ENCODE data around the gene CLCN5.

Gene CLCN5

DNA sequence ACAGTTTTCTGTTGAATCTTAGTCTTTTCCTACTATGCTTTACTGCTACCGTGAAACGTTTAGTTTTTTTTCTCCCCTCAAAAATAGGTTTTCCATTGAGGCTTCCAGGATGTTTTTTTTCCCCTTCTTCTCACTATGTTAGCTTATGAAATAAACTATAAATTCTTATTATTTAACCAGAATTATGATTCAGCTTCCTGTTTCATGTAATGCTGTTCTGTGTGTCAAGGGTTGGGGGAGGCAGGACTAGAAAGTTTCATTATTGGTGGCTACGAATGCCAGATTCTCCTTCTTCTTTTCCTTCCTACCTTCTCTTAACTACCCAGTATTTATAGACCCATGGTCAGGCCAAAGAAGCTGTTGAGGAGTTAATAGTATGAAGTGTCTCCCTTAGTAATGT, 11.8 kb downstream of the CLCN5 start:
- no peak for DNase-seq

DNA sequence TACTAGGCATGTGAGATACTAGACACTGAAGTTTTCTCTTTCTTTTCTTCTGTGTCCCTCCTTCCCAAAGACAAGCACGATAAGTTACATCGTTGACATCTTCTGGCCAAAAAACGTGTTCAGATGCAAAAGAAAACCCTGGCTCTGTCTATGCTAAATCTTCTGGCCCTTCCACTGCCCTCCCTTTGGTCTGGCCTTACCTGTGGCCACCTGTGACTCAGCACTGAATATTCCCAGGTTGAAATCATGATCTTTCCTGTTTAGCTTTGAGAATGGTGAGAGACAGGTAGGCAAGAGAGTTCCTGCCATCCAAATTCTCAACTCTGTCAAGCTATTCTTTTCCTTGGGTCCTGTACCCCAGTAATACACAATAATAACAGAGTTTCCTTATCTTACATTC, 12.3 kb downstream of the CLCN5 start:
- no peak for DNase-seq

DNA sequence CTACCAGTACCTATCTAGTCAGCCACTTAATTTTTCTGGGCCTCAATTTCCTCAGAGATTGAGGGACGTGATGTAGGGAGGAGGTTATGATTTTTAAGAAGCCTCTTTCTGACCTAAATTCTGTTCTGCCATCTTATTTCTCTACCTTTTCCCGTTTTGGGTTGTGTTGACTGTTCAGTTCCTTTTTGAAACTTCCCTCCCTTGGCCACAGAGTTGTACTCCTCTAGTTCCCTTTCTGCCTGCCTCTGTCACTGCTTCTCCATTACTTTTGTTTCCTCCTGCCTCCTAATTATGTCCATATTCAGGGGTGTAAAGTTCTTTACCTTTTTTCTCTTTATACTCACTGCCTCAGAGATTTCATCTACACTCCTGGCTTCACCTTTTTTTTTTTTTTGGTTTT, 25.4 kb downstream of the CLCN5 start:
- DNase-seq = no peak

GRCh38 chrX:49949961-49950360, 27.6 kb downstream of the CLCN5 start:
- DNase-seq = no peak

- DNase-seq = no peak
Observed at GRCh38 chrX:49951524-49952193, 29.3 kb downstream of the CLCN5 start.

DNA sequence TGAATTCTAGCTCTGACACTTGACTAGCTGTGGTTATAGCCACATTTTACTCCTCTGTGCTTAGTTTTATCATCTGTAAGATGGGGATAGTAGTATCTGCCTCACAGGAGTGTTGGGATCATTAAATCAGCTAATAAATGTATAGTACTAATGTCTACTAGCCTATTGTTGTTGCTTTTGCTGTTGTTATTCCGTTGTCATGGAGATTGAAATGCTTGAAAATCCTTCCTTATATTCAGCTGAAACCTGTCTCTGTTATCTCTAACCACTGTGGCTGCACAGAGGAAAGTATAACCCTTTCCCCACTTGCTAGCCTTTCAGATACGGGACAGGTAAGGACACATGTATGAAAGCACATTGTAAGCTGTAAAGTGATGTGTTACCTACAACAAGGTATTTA, 33.9 kb downstream of the CLCN5 start:
- DNase-seq = no peak

- no peak for DNase-seq
Observed at GRCh38 chrX:49958727-49959485, 36.5 kb downstream of the CLCN5 start.

- DNase-seq = no peak
Observed at GRCh38 chrX:49959602-49960001, 37.2 kb downstream of the CLCN5 start.

DNA sequence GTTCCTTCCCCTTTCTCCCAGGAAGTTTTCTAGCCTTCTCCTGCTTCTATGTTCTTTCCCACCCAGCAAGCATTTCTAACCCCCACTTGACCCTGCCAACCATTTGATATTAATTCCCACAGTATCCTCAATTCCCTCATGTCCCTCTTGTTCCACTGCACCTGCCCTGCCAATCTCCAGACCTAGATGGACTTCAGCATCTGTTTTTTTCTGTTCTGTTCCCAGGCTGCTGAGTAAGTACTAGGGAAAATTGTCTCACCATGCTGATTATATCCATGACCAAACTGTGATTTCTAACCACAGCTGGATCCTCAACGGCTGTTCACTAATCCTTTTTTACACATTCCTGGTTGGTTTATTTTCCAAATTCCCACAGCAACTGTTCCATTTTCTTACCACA, 37.7 kb downstream of the CLCN5 start:
- DNase-seq = no peak

- DNase-seq = no peak
Observed at GRCh38 chrX:49970674-49971073, 48.3 kb downstream of the CLCN5 start.

DNA sequence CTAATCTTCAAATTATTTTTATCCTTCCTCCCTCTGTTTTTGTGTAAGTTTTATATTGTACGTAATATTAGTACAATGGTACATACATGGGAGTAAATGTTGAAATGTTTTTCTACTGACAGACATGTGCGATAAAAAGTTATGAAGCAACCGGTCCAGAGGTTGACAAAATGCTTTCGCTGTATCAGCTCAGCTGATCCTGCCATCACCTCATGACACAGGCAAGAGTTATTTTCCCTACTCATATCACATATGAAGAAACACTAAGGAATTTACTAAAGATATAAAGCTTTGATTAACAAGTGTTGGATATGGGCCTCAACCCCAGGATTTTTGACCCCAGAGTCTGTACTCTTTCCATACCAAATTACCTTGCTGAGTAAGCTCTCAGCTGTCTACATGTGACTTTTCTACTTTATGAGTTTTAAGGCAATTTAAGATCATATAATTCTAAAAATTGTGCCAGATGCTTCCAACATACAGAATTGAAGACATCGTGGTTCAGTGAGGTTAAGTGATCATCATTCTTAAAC, 50.0 kb downstream of the CLCN5 start:
- no peak for DNase-seq

- no peak for DNase-seq
Observed at GRCh38 chrX:49976682-49977197, 54.3 kb downstream of the CLCN5 start.

DNA sequence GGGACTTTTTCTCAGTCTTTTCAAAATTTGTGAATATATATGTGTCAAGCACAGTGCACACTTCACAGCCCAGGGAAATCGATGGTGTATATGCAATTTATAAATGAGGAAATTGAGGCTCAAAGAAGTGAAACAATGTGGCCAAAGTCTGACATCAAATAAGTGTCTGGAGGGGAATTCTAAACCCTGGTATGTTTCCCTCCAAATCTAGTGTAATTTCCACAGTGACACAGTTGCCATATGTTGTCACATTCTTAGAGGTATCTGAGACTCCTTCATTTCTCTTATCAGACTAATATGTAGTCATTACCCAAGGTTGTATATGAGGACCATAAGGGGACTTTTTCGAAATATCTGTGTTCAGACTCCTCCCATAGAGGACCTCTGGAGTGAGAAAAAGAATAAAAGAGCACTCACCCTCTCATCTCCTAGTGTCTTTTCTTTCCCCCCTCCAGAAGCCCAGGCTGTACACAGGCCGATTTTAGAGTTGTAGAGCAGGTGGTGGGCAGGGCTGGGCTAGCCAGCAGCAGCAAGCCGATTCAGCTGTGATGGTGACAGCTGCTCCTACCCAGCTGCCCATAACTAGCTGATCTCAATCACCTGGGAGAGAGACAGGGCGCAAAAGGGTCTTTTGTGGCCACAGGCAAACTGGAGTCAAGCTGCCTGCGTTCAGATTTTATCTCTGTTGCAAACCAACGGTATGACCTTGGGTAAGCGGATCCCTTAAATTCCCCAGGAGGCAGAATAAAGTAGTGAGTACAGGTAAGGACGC, 55.1 kb downstream of the CLCN5 start:
- no peak for DNase-seq

DNA sequence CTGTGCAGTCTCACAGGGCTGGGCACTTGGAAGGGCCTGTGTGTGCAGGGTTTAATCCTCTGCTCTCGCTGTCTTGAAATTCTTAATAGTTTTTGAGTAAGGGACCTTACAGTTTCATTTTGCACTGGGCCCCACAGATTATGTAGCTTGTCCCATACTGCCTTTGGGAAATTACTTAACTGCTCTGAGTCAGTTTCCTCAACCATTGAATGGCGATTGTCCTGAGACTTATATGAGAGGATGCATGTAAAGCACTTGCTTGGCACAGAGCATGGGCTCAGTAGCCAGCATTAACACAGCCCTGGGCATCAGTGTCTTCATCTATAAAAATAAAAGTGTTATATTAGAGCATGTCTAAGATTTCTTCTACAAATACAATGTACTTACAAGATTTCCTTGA, 55.8 kb downstream of the CLCN5 start:
- no peak for DNase-seq

DNA sequence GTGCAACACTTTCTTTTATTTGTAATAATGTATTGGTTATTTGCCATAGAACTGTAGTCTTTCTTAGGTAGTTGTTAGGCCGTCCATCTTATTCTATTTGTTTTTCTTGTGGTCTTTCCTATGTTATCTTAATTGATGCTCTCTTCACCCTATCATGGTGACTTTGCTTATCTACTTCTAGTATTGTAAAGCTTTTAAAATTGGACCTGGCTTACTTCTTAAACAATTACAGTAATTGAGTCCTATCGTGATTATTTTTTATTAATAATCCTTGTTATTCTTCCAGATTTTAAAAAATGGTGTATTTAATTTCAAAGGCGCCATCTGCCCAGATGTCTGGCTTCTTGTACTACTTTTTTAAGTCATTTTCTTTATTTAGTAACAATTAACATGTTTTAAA, 63.7 kb downstream of the CLCN5 start:
- no peak for DNase-seq

GRCh38 chrX:49987651-49988050, 65.3 kb downstream of the CLCN5 start:
- no peak for DNase-seq

GRCh38 chrX:49988143-49988542, 65.7 kb downstream of the CLCN5 start:
- DNase-seq = no peak

GRCh38 chrX:49991758-49992157, 69.4 kb downstream of the CLCN5 start:
- no peak for DNase-seq

DNA sequence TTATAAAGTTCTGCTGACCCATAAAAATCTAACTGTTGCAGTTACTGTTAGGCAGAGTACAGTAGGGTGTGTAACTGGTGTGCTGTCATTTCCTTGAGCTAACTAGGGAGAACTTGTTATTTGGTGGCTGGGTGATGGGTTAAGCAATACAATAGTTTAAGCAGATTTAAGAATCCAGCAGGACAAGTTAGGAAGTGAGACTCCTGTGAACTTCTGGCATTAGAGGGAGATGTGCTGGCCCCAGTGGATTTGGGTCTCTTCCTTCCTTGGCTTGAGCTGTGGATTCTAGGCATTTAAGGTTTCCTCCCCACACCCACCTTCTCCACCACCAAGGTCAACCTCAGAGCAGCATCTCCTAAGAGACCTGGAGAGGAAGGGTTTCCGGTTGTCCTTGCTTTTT, 70.5 kb downstream of the CLCN5 start:
- DNase-seq = no peak

GRCh38 chrX:49993661-49994060, 71.3 kb downstream of the CLCN5 start:
- no peak for DNase-seq

DNA sequence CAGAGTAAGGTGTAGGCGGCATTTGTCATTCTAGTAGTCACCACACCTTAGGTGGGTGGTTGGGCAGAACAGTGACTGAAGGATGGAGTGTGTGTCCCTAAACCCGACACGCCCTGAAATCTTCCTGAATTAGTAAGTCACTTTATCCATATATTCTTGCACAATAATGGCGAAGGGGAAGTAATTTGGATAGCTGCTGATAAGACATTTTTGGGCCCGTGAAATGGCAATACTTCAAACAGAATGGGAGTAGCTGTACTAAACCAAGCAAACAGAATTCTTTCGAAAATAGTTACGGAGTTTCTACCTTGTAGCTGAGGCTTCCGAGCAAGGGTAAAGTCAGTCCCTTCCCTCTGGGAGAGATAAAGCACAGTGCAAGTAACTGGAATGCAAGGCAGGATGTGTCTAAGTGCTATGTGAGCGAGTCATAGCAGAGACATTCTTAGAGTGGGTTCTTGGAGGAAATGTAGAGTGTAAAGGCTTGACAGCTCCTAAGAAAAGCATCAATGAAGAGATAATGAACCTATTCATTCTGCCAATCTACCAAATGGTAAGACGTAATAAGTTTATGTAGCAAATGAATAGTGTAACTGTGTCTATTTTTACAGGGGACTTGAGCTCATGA, 72.8 kb downstream of the CLCN5 start:
- no peak for DNase-seq

DNA sequence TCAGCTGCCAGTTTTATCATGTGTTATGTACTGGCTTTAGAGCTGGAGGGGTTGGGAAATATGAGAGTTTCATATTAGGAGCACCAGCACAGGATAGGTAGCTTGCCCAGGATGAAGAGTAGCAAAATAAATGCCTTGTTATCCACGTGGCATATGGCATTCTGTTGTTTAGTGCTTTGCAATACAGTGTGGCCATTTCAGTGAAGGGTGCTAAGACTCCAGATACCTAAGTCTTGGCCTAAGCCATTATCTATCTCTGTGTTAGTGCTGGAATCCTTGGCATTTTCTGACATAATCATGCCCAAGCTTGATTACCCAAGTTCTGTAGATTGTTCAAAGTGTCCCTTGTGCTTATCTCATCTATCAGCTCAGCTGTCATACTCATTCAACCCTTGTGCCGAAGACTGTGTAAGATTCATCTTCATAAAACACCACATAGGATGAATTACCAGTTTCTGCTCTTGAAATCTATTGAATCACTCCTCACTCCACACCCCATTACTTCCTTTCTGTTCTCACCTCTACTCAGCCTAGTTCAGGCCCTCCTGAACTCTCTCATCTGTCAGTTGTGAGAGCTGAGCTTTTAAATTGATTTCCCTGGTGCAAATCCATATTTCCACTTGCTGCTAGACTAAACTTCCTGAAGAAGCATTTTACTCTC, 73.5 kb downstream of the CLCN5 start:
- DNase-seq = no peak
